ENCODE results near the gene OR2T1.
"Not testable (repeated sequence)": the region's sequence is repeated elsewhere in the genome, so short reads cannot be mapped to it uniquely, and the experiment has no call there.

The OR2T1 gene, protein sequence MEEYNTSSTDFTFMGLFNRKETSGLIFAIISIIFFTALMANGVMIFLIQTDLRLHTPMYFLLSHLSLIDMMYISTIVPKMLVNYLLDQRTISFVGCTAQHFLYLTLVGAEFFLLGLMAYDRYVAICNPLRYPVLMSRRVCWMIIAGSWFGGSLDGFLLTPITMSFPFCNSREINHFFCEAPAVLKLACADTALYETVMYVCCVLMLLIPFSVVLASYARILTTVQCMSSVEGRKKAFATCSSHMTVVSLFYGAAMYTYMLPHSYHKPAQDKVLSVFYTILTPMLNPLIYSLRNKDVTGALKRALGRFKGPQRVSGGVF

DNA sequence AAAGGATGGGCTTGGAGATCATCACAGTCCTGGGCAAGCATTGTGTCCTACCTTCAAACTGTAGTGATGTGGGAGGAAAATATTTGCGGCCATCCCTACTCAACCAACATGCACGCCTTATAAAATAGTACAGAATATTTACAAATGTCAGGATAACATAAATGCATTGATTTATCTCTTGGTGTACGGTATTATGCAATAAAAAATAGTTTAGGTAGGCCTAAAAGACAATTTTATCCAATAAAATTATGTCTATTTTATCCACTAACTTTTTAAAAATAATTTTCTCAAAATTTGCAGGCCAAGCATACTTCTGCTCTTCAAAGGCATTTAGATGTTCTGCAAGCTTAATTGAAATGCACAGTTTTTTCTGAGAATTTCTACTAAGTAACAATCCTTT is at the start of gene OR2T1:
TSS of gene OR2T1 (plus strand) at position 301 of the 400 bp plus-strand sequence. CDS start 3,100 bp downstream, outside the sequence.
- DNase-seq: no peak

DNA sequence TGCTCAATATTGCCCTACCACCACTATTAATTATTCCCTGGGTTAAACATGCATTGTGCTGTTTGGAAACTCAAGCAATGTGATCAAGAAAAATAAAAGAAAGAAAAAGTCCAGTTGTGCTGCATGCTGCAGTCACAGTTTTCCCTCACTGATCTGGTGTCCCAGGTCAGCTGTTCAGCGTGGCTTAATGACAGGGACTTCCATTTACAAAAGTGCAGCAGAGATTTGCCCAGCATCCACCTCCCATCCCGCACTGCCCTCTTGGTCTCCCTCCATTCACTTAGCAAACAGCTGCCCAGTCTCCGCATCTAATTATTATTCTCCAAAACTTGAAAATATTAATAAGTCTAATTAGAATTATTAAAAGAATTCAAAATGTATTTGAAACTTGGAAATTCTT is 43.4 kb upstream of the OR2T1 start:
- DNase-seq: no peak

DNA sequence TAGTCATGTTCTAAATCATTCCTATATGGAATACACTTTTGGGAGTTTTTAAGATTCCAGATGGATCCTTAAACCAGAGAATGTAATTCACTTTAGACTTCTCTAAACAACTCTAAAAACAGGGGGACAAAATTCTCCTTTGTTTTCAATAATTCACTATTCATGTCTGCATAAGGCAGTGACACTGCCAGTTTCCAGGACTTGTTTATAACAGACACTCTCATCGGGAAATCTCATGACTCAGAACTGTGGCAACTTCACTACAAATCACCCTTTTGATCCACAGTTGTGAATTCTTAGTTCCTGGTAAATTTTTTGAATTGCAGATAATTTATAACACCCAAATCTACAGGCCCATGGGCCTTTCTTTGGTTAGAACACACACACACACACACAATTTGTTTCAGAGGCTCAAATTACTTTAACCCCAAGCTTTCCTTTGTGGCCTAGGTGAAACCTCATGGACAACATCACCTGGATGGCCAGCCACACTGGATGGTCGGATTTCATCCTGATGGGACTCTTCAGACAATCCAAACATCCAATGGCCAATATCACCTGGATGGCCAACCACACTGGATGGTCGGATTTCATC is 41.6 kb upstream of the OR2T1 start, which contains the start of gene OR2T4:
TSS of gene OR2T4 (plus strand) at position 545 of the 595 bp plus-strand sequence. CDS start at position 545, 0 bp downstream.
- no peak for DNase-seq

DNA sequence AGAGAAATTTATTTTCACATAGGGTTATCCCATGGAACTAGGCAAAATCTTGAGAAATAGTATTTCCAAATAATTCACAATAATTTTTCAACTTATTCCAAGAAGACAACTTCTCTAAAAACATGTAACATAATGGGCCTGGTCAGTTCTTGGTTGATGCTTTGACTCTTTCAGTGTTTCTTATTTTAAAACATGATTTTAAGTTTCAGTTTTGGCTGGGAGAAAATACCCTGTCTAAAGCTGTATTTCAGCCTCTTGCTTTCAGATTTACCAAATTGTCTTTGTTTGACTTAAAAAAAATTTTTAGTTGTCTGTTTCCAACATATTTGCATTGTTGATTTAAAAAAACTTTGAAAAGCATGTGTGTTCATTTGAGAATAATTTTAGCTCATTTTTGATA is 36.2 kb upstream of the OR2T1 start:
- DNase-seq: no peak

DNA sequence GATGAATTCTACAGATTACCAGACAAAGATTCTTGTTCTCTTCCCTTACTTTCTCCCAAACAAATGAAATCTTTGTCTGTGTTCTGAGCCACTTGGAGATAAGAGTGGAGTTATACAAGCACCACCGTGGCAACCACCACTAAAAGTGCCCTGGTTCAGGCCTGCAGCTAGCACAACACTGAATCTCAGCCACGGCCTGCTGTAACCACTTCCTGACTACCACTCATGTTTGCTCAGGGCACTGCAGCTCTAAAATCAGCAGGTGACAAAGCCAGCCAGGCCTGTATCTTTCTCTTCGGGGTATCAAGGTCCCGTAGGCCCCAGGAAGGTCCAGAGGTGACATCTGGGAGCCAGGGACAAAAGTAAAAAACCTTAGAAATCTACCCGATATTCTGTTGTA is 30.5 kb upstream of the OR2T1 start:
- DNase-seq: no peak

DNA sequence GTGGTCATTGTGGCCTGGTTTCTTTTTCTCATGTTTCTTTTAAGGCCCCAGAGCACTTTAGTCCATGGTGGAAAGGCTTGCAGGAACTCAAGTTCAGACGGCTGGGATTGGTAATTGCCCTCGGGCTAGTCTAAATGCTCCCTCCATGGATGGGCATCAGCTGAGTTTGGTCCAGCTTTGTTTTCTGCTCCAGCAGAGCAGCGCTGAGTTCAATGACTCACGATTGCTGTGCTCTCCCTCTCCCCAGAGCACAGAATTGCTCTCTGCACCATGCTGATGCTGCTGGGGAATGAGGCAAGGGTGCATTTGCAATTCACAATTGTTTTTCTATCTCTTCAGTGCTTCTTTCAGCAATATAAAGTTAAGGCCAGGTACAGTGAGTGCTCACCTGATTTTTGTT is 29.1 kb upstream of the OR2T1 start:
- DNase-seq: no peak

DNA sequence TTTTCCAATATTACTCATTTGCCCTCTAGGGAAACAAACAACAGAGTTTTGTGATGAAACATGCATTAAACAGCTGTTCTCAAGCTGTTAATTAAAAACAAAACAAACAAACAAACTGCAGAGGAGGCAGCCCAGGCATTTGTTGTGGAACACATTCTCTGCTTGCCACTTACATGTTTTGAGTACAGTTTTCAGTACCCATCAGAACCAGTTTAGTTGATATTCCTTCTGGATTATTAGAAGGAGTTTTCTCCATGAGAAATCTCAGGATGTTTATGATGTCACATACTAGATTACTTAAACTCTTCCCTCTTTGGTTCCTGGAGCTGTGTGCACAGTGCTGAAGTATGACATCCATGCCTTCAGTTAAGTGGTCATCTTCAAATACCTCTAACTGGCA is 27.4 kb upstream of the OR2T1 start, which contains the start of gene OR2T6:
TSS of gene OR2T6 (plus strand) at position 301 of the 400 bp plus-strand sequence. CDS start 11,863 bp downstream, outside the sequence.
- DNase-seq: no peak

DNA sequence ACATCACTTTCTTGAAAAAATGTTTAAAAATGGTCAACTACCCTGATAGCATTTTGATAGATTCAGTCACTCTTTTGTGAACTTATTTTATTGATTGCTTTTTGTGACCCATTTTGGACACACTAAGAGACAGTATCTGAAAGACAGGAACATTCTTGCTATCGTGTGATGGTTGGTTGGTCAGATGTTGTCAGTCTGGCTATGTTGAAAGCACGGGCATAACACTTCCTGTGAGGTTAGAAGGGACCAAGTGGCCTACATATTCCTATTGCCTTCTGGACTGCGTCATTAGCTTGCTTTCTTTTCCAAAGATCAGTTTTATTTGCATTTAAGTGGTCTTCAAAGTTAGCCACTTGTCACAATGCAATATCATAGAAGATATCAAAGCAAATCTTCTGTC is 25.9 kb upstream of the OR2T1 start:
- DNase-seq: no peak

DNA sequence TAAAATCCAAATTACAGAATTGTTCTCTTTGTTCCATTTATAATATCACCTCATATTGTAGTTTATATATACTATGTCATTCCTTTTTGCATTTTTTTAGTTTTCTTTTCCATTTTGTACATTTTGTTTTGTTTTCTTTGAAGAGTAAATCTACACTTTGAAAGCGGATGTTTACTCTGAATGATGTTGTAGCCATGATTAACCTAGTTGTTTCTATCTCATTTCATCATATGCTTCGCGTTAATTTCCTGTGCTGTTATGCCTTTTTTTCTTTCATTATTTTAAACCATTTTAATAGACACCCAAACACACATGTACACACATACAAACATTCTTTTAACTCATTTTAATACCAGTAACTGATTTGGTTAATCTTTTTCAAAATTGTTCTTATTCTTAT is 22.0 kb upstream of the OR2T1 start:
- DNase-seq: no peak

DNA sequence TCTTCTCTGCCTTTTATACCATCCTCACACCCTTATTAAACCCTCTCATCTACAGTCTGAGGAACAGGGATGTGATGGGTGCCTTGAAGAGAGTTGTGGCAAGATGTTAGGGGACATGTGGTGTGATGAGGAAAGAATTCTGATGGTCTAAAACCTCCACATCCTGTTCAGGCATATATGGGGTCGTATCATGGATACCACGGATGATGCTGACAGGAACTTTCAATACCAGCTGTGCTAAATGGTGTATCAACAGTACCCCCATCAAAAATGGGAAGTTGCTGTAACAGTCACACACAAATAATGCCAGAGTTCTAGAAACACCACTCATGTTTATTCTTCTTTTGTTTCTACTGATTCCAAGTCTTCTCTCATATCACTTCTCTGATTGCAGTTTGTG is 14.4 kb upstream of the OR2T1 start:
- no peak for DNase-seq

DNA sequence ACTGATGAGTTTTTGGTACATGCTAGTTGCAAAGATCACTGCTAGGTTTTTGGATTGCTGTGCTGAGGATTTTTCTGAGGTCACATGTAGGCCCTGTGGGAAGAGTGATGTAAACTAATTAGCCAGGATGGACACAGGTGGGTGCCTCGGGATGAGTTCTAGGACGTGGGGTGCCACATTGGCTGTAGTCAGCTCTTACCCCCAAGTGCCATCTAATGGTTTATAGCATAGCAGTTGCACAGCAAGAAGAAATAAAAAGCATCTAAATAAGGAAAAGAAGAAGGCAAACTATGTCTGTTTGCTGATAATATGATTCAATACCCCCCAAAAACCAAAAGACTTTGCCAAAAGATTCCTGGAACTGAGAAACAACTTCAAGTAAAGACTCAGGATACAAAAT is 9.8 kb upstream of the OR2T1 start:
- DNase-seq: no peak

DNA sequence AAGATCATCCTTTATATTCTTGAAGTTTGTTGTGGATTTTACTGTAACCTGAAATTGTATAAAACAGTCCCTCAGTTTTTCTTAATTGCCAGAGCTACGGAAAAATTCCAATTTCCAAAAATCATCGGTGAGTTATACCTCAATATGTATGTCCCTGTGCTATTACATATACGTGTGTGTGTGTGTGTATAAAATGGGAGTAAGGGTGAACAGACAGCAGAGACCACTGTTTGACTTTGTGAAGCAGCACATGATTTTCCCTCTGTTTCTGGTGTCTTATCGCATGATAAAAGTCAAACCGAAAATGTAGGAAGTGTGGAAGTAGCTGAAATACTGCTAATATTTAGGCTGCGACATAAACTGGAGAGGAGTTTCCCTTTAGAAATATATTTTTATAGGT is 1.2 kb downstream of the OR2T1 start:
- DNase-seq: no peak

DNA sequence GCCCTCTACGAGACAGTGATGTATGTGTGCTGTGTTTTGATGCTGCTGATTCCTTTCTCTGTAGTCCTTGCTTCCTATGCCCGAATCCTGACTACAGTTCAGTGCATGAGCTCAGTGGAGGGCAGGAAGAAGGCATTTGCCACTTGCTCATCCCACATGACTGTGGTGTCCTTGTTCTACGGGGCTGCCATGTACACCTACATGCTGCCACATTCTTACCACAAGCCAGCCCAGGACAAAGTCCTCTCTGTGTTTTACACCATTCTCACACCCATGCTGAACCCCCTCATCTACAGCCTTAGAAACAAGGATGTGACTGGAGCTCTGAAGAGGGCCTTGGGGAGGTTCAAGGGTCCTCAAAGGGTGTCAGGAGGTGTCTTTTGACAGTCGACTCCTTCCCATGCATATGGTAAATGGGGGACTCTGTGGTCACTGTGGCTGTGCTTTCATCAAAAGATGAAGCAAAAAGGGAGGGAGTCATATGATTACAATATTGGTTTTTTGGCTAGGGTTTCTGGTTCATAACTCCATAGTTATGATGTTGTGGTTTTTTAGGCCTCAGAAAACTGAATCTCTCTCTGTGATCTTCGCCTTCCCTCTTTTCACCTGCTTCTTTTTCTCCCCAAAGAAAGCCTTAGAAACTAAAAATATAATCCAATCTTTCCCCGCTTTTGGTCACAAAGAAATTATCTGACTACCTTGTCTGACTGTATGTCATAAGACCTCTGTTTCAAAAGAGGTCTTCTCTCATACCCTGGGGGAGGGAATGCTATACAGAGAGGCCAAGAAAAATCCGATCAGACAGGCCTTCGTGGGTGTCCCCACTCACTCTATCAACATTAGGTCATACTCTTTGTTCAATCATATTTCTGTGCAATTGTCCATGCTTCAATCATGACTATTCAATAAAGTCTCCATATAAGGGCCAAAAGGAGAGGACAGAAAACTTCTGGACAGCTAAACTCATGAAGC is 4.2 kb downstream of the OR2T1 start:
- DNase-seq: peak; percentile 6

DNA sequence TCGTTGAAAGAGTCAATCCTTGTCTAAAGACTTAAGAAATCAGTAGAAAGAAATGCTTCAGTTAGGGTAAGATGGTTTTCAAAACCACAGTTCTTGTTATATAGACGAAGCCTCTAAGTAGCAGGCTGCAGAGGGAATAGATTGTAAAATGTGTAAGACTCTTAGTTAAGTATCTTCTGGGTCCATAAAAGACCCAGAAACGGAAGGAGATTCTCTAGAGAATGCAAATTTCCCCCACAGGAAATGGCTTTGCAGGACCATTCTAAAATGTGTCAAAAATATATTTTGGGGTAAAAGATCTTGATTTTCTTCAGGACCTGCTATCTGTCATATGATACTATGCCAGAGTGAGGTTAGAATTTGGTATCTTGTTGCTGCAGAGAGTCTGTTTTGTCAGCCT is 13.4 kb downstream of the OR2T1 start:
- no peak for DNase-seq

DNA sequence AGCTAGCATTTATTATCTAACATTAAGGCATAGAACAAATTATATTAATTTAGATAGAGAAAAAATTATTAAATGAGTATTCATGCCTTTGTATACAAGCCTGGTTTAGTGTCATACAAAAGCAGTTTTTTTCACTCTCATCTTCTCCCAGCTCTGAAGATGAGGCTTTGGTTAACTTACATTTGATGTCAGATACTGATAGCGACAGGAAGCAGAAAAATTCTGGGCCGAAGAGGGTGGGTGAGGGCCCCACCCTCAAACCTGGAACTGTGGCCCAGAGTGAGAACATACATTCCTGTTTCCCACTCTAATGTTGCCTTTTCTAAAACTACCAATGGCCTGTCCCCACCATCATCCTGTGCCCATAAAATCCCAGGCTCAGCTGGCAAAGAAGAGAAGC is 15.0 kb downstream of the OR2T1 start:
- no peak for DNase-seq

DNA sequence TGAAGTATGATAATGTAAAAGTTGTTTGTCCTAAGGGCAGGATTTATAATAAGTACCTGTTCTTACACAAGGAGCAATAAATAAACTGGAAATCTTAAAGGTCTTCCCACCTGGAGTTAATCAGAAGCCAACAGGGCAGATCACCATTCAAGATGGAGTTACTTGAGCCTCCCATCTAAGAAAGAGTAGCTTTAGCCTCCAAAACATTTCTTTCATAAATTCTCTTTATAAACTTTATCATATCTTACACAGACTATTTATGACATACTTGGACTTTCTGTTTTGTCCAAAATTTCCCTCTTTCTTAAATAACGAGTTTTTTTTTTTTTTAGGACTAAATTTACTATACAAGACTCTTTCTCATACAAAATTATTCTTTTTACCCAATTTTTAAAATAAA is 18.5 kb downstream of the OR2T1 start:
- DNase-seq: no peak

DNA sequence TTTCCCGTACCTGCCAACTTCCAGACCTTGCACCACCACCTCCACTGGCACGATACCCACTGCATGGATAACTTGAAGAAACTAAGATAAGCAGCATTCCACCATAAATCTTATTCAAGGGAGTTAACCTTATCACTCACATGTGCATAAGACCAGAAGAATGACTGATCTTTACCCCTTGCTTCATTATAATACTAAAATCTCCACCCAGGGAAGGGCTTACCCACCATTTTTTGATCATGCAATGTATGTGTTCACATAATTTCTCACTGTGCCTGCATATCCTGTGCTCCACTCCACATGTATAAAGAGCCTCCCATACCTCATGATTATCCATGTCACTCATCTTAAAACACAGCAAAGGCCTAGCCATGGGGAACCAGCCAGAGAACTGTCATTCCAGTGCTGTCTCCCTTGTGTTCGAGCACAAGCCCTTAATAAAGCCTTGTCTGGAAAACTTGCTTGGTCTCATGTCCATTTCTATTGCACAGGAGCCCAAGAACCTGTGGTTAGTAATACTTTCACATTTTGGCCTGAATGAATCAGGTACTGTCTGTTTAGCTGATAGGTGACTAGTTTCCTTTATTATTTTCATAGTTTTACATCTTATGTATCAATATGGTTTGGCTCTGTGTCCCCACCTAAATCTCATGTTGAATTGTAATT is 24.8 kb downstream of the OR2T1 start:
- not testable (repeated sequence) for DNase-seq

DNA sequence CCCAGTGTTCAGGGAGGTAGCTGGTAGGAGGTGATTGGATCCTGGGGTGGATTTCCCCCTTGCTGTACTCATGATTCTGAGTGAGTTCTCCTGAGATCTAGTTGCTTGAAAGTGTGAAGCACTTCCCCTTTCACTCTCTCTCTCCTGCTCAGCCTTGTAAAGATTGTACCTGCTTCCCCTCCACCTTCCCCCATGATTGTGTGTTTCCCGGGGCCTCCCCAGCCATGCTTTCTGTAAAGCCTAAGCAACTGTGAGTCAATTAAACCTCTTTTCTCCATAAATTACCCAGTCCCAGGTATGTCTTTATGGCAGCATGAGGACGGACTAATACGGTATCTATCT is 25.3 kb downstream of the OR2T1 start:
- DNase-seq: not testable (repeated sequence)

DNA sequence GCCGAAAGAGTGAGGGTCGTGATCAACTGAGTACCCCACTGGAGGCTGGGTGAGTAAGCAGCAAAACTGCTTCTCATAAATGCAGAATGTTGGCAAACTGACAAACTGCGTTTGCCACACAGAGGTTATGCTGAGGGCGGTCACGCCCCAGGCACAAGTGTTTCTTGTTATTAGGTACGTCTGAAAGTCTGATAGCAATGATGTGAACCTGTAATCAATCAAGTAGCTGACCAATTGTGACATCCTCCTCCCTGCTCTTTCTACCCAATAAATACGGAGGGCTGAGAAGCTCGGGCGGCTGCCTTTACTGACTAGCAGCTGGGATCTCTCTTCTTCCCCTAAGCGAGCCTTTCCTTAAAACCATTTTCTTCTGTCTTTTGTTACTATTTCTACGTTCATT is 28.8 kb downstream of the OR2T1 start:
- not testable (repeated sequence) for DNase-seq

DNA sequence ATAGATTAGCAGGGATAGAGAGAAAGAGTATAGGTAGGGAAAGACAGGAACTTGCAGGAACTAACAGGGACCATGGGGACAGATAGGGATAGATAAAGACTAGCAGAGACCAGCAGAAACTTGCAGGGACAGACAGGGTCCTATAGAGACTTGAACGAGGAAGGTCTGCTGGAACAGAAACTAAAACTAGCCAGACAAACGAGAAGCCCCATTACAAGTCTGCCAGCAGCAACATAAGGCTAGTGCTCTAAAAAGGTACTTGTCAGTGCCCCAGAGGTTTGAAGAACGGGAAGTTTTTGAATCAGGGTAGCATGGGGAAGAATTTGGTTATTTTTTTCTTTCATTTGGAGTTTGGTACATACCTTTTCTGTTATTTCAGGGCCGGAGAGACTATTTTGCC is 29.4 kb downstream of the OR2T1 start:
- not testable (repeated sequence) for DNase-seq

DNA sequence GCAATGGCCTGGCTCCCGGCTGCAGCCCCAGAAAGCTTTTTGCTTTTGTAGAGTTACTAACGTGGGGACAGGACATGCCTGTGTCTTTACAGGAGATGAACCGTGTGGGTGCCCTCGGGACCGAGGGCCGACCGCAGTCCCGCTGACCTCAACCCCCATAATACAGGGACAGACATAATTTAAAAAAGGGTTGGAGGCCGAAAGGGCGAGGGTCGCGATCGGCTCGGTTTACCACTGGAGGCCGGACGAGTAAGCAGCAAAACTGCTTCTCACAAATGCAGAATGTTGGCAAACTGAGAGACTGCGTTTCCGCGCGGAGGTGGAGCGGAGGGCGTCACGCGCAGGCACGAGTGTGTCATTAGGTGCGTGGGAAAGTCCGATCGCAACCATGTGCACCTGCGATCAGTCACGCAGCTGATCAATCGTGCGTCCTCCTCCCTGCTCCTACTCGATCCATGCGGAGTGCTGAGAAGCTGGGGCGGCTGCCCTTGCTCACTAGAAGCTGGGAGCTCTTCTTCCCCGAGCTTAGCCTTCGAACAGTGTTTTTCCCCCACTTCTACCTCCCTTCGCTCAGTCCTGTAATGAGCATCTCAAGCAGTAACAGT is 31.1 kb downstream of the OR2T1 start:
- not testable (repeated sequence) for DNase-seq

DNA sequence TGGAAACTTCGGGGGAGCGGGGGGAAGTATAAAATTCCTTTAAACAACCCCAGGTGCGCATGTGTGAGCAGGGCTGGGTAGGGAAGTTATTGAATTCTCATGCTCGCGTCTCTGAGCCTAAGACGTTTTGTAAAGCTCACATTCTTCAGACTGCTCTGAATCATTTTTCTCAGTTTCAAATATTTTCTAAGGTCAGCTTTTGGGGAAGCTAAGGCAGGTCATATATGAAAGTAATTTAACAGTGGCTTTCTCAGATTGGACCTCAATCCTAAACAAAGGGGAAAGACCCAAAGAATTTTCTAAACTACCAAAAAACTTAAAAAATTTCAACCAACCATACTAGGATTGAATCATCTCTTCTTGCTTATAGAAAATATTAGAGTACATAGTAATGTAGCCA is 32.1 kb downstream of the OR2T1 start:
- DNase-seq: not testable (repeated sequence)

All from activated CD4-positive, alpha-beta T cell treated with anti-CD3 and anti-CD28 coated beads, Interleukin-2, amount 50 U/mL, for 16 hours (primary cell).